AG04449 (cell line): Measurements from ENCODE around the gene SPATA18.

Experiments
- CTCF ChIA-PET: fragments of 350-600 bp; formaldehyde crosslinking; extraction: SDS; loops from one replicate; lab custom pipeline; 2021; ENCODE audit warnings: antibody characterized with exemption; lab: Yijun Ruan, JAX
- POLR2A ChIA-PET: fragments of 400-600, 350-600 bp; formaldehyde crosslinking; extraction: SDS; loops from one replicate; lab custom pipeline; 2020; ENCODE audit warnings: antibody characterized with exemption, inconsistent platforms; lab: Yijun Ruan, JAX
- DNase-seq: peaks from one replicate; pipeline ENCODE4 v3.0.0-alpha.2; 2010; ENCODE audit warnings: low read depth, low spot score
- H3K4me3 ChIP-seq: 2 replicates; pipeline ENCODE4 v1.5.1; 2011; ENCODE audit warnings: low read depth, mild to moderate bottlenecking, control low read depth, low read length
- CTCF ChIP-seq: IDR thresholded peaks from one replicate; pipeline ENCODE4 v1.5.1; 2011; ENCODE audit warnings: mild to moderate bottlenecking, moderate library complexity, low read length, control low read depth, inconsistent platforms; ENCODE audit not compliant: insufficient read depth; ENCODE audit errors: missing control alignments

The SPATA18 gene

GRCh38 chr4:52028970-52029369 is 22.1 kb upstream of the SPATA18 start:
- no peak overlapping the region for H3K4me3 ChIP-seq
- ChIA-PET POLR2A (interaction anchor here (1.1 kb wide), 1 partner anchor 9 kb away, joined by 5 read pairs; the partner anchor contains the start of gene SGCB), CTCF (interaction anchor here (1.0 to 2.3 kb wide), 3 partner anchors 133 to 198 kb away, joined by 4 to 20 read pairs (median 5); partner anchors contain the start of gene DCUN1D4)
- peak; percentile 41 for DNase-seq
- TF ChIP-seq CTCF, result no peak

- CTCF ChIA-PET, result interaction anchor here (1.2 to 1.7 kb wide), 2 partner anchors 136 to 200 kb away, joined by 3 to 5 read pairs; no protein-coding TSS in a partner anchor
- DNase-seq, result no peak
- POLR2A ChIA-PET, result no interaction called here
- H3K4me3 ChIP-seq, result no peak overlapping the region
- TF ChIP-seq CTCF, result no peak
Measured at GRCh38 chr4:52032005-52032404, 19.1 kb upstream of the SPATA18 start.

GRCh38 chr4:52035190-52035589 is 15.9 kb upstream of the SPATA18 start:
- no peak for DNase-seq
- ChIA-PET CTCF (interaction anchor here (1.2 to 2.9 kb wide), 3 partner anchors 9 to 139 kb away, joined by 3 to 15 read pairs (median 5); no protein-coding TSS in a partner anchor), POLR2A (no interaction called here)
- TF ChIP-seq CTCF, result no peak
- H3K4me3 ChIP-seq, result no peak overlapping the region

- H3K4me3 ChIP-seq, result peak overlapping the region; percentile 75
- DNase-seq, result no peak
- TF ChIP-seq CTCF, result no peak
- POLR2A ChIA-PET, result no interaction called here
- CTCF ChIA-PET, result interaction anchor here (2.9 kb wide), 1 partner anchor 11 kb away, joined by 15 read pairs; no protein-coding TSS in a partner anchor
Measured at GRCh38 chr4:52036886-52037530, 14.1 kb upstream of the SPATA18 start.

- ChIA-PET POLR2A (interaction anchor here (1.1 to 1.2 kb wide), 2 partner anchors 9 to 15 kb away, joined by 4 to 5 read pairs; no protein-coding TSS in a partner anchor), CTCF (interaction anchor here (2.9 kb wide), 1 partner anchor 12 kb away, joined by 15 read pairs; no protein-coding TSS in a partner anchor)
- no peak for DNase-seq
- TF ChIP-seq CTCF, result no peak
- H3K4me3 ChIP-seq, result peak overlapping the region; percentile 75
Measured at GRCh38 chr4:52037689-52038102, 13.4 kb upstream of the SPATA18 start.
